ENCODE data around the gene INSL6. TPM values are rescaled to one million over a fixed set of nuclear protein-coding genes. Genes with fewer than 3 reads are reported as not detected.
A peak's percentile ranks its signal among the peaks of the same experiment; 100 is the strongest.

The INSL6 gene
- total and polyA plus RNA-seq, 10 of the 15 experiments (the other 5 are each of a cell fraction or from before 2014, with no cell fraction given), result 0.10 to 1.6 (median 0.84) TPM; not detected in 7

GRCh38 chr9:5231212-5231611 is 45.8 kb upstream of the INSL6 start, which contains the start of gene INSL4 (continued):
- no peak for TF ChIP-seq MYB (IDR thresholded peaks at IDR 0.05; ENCODE audit: borderline replicate concordance, low read depth, low read length)

- ChIA-PET POLR2A (no interaction called here), CTCF (no interaction called here), RAD21 (ENCODE audit: unreplicated experiment) (no interaction called here), SMC1A (ENCODE audit: uncharacterized antibody, unreplicated experiment) (no interaction called here)
- ATAC-seq (no peak), DNase-seq (ENCODE audit: low read depth, low spot score) (no peak), FAIRE-seq (no peak)
- Histone ChIP-seq H2AFZ (ENCODE audit: control insufficient read depth, low read depth, low read length) (no peak overlapping the region), H3K9ac (ENCODE audit: control insufficient read depth, insufficient read depth, low read length) (no peak overlapping the region), H3K4me3 (no peak overlapping the region), H3K36me3 (ENCODE audit: control insufficient read depth in 2 of 2, insufficient read depth in 2 of 2, low read length in 1 of 2) (no peaks in the 10 kb centered on the region), H3K79me2 (ENCODE audit: control insufficient read depth, insufficient read depth, low read length) (no peaks in the 10 kb centered on the region), H3K4me1 (ENCODE audit: control insufficient read depth, insufficient read depth, low read length) (no peaks in the 10 kb centered on the region), H3K4me2 (ENCODE audit: control insufficient read depth, insufficient read depth) (no peak overlapping the region), H4K20me1 (ENCODE audit: control insufficient read depth, insufficient read depth) (no peaks in the 10 kb centered on the region), H3K9me3 (replicated peaks; ENCODE audit: control insufficient read depth, insufficient read depth, low read length) (no peaks in the 10 kb centered on the region), H3K27ac (ENCODE audit: control insufficient read depth, insufficient read depth) (no peak overlapping the region), H3K27me3 (replicated peaks in 1 of 2; ENCODE audit: control insufficient read depth in 2 of 2, insufficient read depth in 2 of 2, low read length in 1 of 2) (no peaks in the 10 kb centered on the region)
- intact Hi-C loops (cut with micrococcal nuclease; ENCODE audit: unreplicated experiment), result no loop called here
- BruUV-seq (replicated peaks), result no TSS peak
- 75% methylated on average over 10 of the region's 10 CpGs for WGBS (ENCODE audit: insufficient coverage, insufficient replicate concordance, low lambda C conversion rate, missing lambda C conversion rate)
- TF ChIP-seq ZNF622 (IDR thresholded peaks at IDR 0.05) (no peak), GABPA (IDR thresholded peaks at IDR 0.05; ENCODE audit: low read depth) (no peak), SIX5 (IDR thresholded peaks at IDR 0.05; ENCODE audit: low read depth, low read length, severe bottlenecking) (no peak)
- in situ Hi-C loops (cut with MboI), result no loop called here
These were observed 45.1 kb upstream of the INSL6 start for GRCh38 chr9:5230554-5230953.

- intact Hi-C loops (cut with micrococcal nuclease; ENCODE audit: unreplicated experiment) (no loop called here), in situ Hi-C loops (cut with MboI) (no loop called here)
- FAIRE-seq (no peak), DNase-seq (ENCODE audit: low read depth, low spot score) (no peak), ATAC-seq (peak; percentile 37)
- no peaks in the 10 kb centered on the region for H3K36me3 ChIP-seq (ENCODE audit: control insufficient read depth in 2 of 2, insufficient read depth in 2 of 2, low read length in 1 of 2)
- no peak overlapping the region for H3K4me2 ChIP-seq (ENCODE audit: control insufficient read depth, insufficient read depth)
- no peak overlapping the region for H3K27ac ChIP-seq (ENCODE audit: control insufficient read depth, insufficient read depth)
- no peaks in the 10 kb centered on the region for H3K4me1 ChIP-seq (ENCODE audit: control insufficient read depth, insufficient read depth, low read length)
- BruUV-seq (replicated peaks), result no TSS peak
- H2AFZ ChIP-seq (ENCODE audit: control insufficient read depth, low read depth, low read length), result no peak overlapping the region
- no peak overlapping the region for H3K4me3 ChIP-seq
- no peaks in the 10 kb centered on the region for H4K20me1 ChIP-seq (ENCODE audit: control insufficient read depth, insufficient read depth)
- H3K9me3 ChIP-seq (replicated peaks; ENCODE audit: control insufficient read depth, insufficient read depth, low read length), result no peaks in the 10 kb centered on the region
- ChIA-PET SMC1A (ENCODE audit: uncharacterized antibody, unreplicated experiment) (interaction anchor here (1.1 kb wide), 1 partner anchor 11 kb away, joined by 3 read pairs; no protein-coding TSS in a partner anchor), CTCF (no interaction called here), RAD21 (ENCODE audit: unreplicated experiment) (no interaction called here), POLR2A (no interaction called here)
- no peak overlapping the region for H3K9ac ChIP-seq (ENCODE audit: control insufficient read depth, insufficient read depth, low read length)
- TF ChIP-seq TCF3 (IDR thresholded peaks at IDR 0.05; ENCODE audit: borderline replicate concordance, insufficient read depth, low read depth, low read length) (no peak), HCFC1 (IDR thresholded peaks at IDR 0.05; ENCODE audit: low read length) (no peak), SPI1 (IDR thresholded peaks at IDR 0.05; ENCODE audit: borderline replicate concordance, insufficient read depth, low read depth, low read length) (peak; percentile 79)
- no peaks in the 10 kb centered on the region for H3K79me2 ChIP-seq (ENCODE audit: control insufficient read depth, insufficient read depth, low read length)
- no peaks in the 10 kb centered on the region for H3K27me3 ChIP-seq (replicated peaks in 1 of 2; ENCODE audit: control insufficient read depth in 2 of 2, insufficient read depth in 2 of 2, low read length in 1 of 2)
These were observed 19.6 kb upstream of the INSL6 start for GRCh38 chr9:5205071-5205470.

Measured in GM12878 (cell line).